ENCODE results near the gene FOXD1. TPM values are rescaled to one million over a fixed set of nuclear protein-coding genes. Genes with fewer than 3 reads are reported as not detected.

The FOXD1 gene
- not detected in 2 replicates for total RNA-seq (2011; cell fraction: chromatin; rRNA removed; ENCODE audit: low replicate concordance)
- 0.17 and 0.26 TPM in 2 replicates for total RNA-seq (2011; cell fraction: nucleolus; rRNA removed)
- 0.23 and 0.81 TPM in 2 replicates for total RNA-seq (2011; cell fraction: nucleoplasm; rRNA removed)
- total RNA-seq (2014; rRNA removed) (0.33 TPM in 1 of 2 replicates, not detected in the other), total RNA-seq (2014; rRNA removed; fragmentation: Illumina TruSeq; extraction: Trizol) (0.07 TPM in 1 of 2 replicates, not detected in the other), total RNA-seq (2015; rRNA removed; fragmentation: Illumina TruSeq; extraction: Trizol) (not detected in 2 replicates), total RNA-seq (2021) (0.22 and 0.40 TPM in 2 replicates), polyA plus RNA-seq (2011; rRNA removed) (0.03 TPM in 2 replicates), polyA plus RNA-seq (2014; fragmentation: Illumina TruSeq; extraction: Trizol) (0.06 and 0.10 TPM in 2 replicates), polyA plus RNA-seq (2014; fragmentation: Nextera tagmentation; extraction: Ambion mirVana) (not detected), polyA plus RNA-seq (2014; rRNA removed) (0.20 TPM in 1 of 2 replicates, not detected in the other), polyA minus RNA-seq (2011; rRNA and poly(A)+ RNA removed) (not detected in 2 replicates), Bru-seq, nascent RNA (percentile 23 among the genes with signal in this experiment), BruChase-seq, experiment 1, labeled RNA remaining after a 2-hour chase (percentile 29 among the genes with signal in this experiment), BruChase-seq, experiment 2, labeled RNA remaining after a 6-hour chase (percentile 39 among the genes with signal in this experiment)
- 0.04 and 0.06 TPM in 2 replicates for polyA plus RNA-seq (2011; cell fraction: cytosol; rRNA removed)
- 0.06 and 0.18 TPM in 2 replicates for polyA plus RNA-seq (2011; cell fraction: nucleus; rRNA removed)
- polyA plus RNA-seq (2012), result 0.07 and 0.09 TPM in 2 replicates
- not detected in 2 replicates for polyA minus RNA-seq (2011; cell fraction: cytosol; rRNA and poly(A)+ RNA removed)
- polyA minus RNA-seq (2011; cell fraction: nucleus; rRNA and poly(A)+ RNA removed), result 0.13 TPM in 1 of 2 replicates, not detected in the other
- long read RNA-seq, experiment 1, partial matches to known transcripts, result 0 of 4 reads
- long read RNA-seq, experiment 1, other reads (novel, unspliced or antisense), result 1 of 4 reads
- long read RNA-seq, experiment 2, result 0 reads
- long read RNA-seq, experiment 3, result 0 reads

- H3K27me3 ChIP-seq (ENCODE audit: control insufficient read depth in 2 of 2, insufficient read depth in 2 of 2, low read length in 2 of 2), result peaks cover 57 to 67% of the 10 kb centered on the region in 2 experiments
- no peak for TF ChIP-seq NEUROD1 (IDR thresholded peaks at IDR 0.05; ENCODE audit: borderline replicate concordance, low read depth, low read length, partially characterized antibody)
- no peak for TF ChIP-seq BRD9 (IDR thresholded peaks at IDR 0.05; ENCODE audit: low read depth, partially characterized antibody)
- TF ChIP-seq ZNF3 (CRISPR knock-in tag; IDR thresholded peaks at IDR 0.05), result no peak
- TF ChIP-seq ZNF316 (IDR thresholded peaks at IDR 0.05), result no peak
- TF ChIP-seq ZNF282 (CRISPR knock-in tag; IDR thresholded peaks at IDR 0.05), result no peak
- TF ChIP-seq NFXL1 (CRISPR knock-in tag; IDR thresholded peaks at IDR 0.05), result no peak
- peak; percentile 39 to 59; a peak in 3 of 4 replicates for TF ChIP-seq NRF1 (conservative IDR thresholded peaks at IDR 0.05 in 1 of 2, IDR thresholded peaks at IDR 0.05 in 1 of 2)
- no peak for TF ChIP-seq PCBP2 (IDR thresholded peaks at IDR 0.05; ENCODE audit: low read depth, low read length, poor library complexity, severe bottlenecking)
- no peak for TF ChIP-seq XRCC4 (IDR thresholded peaks at IDR 0.05; ENCODE audit: extremely low read depth, insufficient read depth, insufficient read length)
- no peak for TF ChIP-seq ZC3H8 (IDR thresholded peaks at IDR 0.05)
- TF ChIP-seq NUFIP1 (IDR thresholded peaks at IDR 0.05; ENCODE audit: partially characterized antibody), result no peak
- peak; percentile 62 for TF ChIP-seq POLR2G (IDR thresholded peaks at IDR 0.05; ENCODE audit: low read depth, low read length)
- TF ChIP-seq RBBP5 (IDR thresholded peaks at IDR 0.05; ENCODE audit: borderline replicate concordance, insufficient read depth, low read length, poor library complexity, severe bottlenecking), result no peak
- no peak for TF ChIP-seq ZNF239 (CRISPR knock-in tag; IDR thresholded peaks at IDR 0.05)
- TF ChIP-seq ZNF23 (CRISPR knock-in tag; IDR thresholded peaks at IDR 0.05), result no peak
- TF ChIP-seq POLR3G (IDR thresholded peaks at IDR 0.05; ENCODE audit: extremely low read depth, insufficient read length, insufficient replicate concordance), result no peak
- TF ChIP-seq TARDBP (IDR thresholded peaks at IDR 0.05), result no peak
- TF ChIP-seq GMEB1 (CRISPR knock-in tag; IDR thresholded peaks at IDR 0.05), result no peak
- TF ChIP-seq SREBF1 (IDR thresholded peaks at IDR 0.05; ENCODE audit: borderline replicate concordance, low read depth, low read length), result no peak
Observed at GRCh38 chr5:73448463-73449136, at the start of gene FOXD1. FOXD1 (minus strand) TSS chr5:73448777; CDS start chr5:73448362, 415 bp downstream.

More at GRCh38 chr5:73448463-73449136, at the start of gene FOXD1:
- no peaks in the 10 kb centered on the region; the same call in 1 of the 2 replicates for H3K9me3 ChIP-seq (replicated peaks; ENCODE audit: control insufficient read depth, insufficient read depth, low read depth, low read length)
- H3K4me3 ChIP-seq, result peak within 1 kb of the TSS; percentile 42
- H2AFZ ChIP-seq (ENCODE audit: low read depth, low read length), result peak within 1 kb of the TSS; percentile 92
- DNase-seq (ENCODE audit: extremely low read depth in 1 of 4, low spot score in 3 of 4) (peak; percentile 40 to 78 (median 54)), ATAC-seq (peak; percentile 88), FAIRE-seq (peak; percentile 78)
- peak within 1 kb of the TSS in 1 of 2 experiments; percentile 84; a peak in 2 of 4 replicates for H3K9ac ChIP-seq (ENCODE audit: insufficient read depth in 1 of 2, low read depth in 2 of 2, low read length in 2 of 2)
- in situ Hi-C loops (cut with MboI), result no loop called here
- H4K20me1 ChIP-seq (replicated peaks; ENCODE audit: control insufficient read depth, insufficient read depth, low read length), result peaks cover 5% of the 10 kb centered on the region; the same call in 1 of the 2 replicates
- 1% methylated on average over 44 of the region's 59 CpGs for WGBS (ENCODE audit: insufficient coverage, low coverage, missing lambda C conversion rate)
- peak within 1 kb of the TSS; percentile 78 for H3K4me2 ChIP-seq (ENCODE audit: insufficient read depth, low read length)
- ChIA-PET POLR2A (interaction anchor here (0.6 to 1.5 kb wide), 3 partner anchors 38 to 1638 kb away, joined by 4 to 5 read pairs (median 4); partner anchors contain the start of gene BTF3), CTCF (ENCODE audit: low intra/inter-chr PET ratio) (no interaction called here)
- peaks cover 5 to 41% of the 10 kb centered on the region in 2 experiments; a peak in 3 of 5 replicates for H3K4me1 ChIP-seq (replicated peaks in 1 of 2; ENCODE audit: control insufficient read depth in 2 of 2, insufficient read depth in 2 of 2, low read length in 2 of 2)
- H3K27ac ChIP-seq (ENCODE audit: extremely low read depth, low read depth, low read length), result no peak within 1 kb of the TSS
- BruUV-seq (replicated peaks), result no TSS peak
- no peaks in the 10 kb centered on the region for H3K36me3 ChIP-seq (ENCODE audit: control insufficient read depth, insufficient read depth, low read length)
- intact Hi-C loops (cut with micrococcal nuclease), result no loop called here
- no peaks in the 10 kb centered on the region for H3K9me1 ChIP-seq (ENCODE audit: control insufficient read depth, insufficient read depth, low read length)
- no peaks in the 10 kb centered on the region for H3K79me2 ChIP-seq (ENCODE audit: control insufficient read depth, insufficient read depth, low read length)

All from K562 (cell line).